ENCODE data around the gene LRRC27.

The LRRC27 gene

GRCh38 chr10:132339276-132339675 is 7.3 kb downstream of the LRRC27 start:
- no peak for DNase-seq

DNA sequence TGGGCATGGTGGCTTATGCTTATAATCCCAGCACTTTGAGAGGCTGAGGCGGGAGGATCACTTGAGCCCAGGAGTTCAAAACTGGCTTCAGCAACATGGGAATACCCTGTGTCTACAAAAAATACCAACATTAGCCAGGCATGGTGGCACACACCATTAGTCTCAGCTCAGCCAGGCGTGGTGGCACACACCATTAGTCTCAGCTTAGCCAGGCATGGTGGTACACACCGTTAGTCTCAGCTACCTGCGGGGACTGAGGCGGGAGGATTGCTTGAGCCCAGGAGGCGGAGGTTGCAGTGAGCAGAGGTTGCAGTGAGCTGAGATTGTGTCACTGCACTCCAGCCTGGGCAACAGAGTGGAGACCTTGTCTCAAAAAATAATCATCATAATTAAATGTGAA is 9.0 kb downstream of the LRRC27 start:
- no peak for DNase-seq

- DNase-seq: no peak
Measured at GRCh38 chr10:132341781-132342180, 9.8 kb downstream of the LRRC27 start.

GRCh38 chr10:132342553-132342952 is 10.6 kb downstream of the LRRC27 start:
- DNase-seq: no peak

DNA sequence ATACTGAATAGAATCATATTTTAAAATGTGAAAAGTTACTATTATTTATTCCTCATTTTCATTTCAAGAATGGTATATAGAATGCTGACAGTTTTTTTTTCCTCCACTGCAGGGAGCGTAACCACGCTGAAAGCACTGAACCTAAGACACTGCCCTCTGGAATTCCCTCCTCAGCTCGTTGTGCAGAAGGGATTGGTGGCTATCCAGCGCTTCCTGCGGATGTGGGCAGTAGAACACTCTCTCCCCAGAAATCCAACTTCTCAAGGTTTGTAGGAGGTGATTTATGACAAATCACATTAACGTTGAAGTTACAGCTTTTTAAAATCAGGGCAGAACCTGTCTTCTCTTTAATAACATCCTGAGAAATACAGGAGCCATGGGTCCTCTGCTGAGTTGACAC is 12.4 kb downstream of the LRRC27 start:
- no peak for DNase-seq

DNA sequence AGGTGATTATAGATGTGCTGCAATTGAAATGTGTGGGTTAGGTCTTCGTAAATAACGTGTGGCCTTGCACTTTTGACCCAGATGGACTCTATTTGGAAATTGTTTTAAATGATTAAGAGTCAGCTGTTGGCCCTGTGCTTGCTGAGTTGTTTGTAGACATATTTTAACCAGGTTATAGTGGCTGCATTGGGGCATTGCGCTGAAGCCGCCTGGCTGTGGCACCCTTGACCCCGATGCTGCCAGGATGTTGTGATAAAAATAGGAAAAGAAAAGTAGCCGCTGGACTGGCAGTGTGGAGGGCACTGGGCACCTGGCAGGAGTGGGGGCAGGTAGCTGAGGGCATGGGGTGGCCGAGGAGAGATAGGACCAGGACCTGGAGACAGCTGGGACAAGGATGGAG is 13.4 kb downstream of the LRRC27 start:
- DNase-seq: no peak

GRCh38 chr10:132346806-132347205 is 14.8 kb downstream of the LRRC27 start:
- no peak for DNase-seq

GRCh38 chr10:132347211-132347930 is 15.4 kb downstream of the LRRC27 start:
- no peak for DNase-seq

GRCh38 chr10:132347931-132348267 is 15.9 kb downstream of the LRRC27 start:
- no peak for DNase-seq

DNA sequence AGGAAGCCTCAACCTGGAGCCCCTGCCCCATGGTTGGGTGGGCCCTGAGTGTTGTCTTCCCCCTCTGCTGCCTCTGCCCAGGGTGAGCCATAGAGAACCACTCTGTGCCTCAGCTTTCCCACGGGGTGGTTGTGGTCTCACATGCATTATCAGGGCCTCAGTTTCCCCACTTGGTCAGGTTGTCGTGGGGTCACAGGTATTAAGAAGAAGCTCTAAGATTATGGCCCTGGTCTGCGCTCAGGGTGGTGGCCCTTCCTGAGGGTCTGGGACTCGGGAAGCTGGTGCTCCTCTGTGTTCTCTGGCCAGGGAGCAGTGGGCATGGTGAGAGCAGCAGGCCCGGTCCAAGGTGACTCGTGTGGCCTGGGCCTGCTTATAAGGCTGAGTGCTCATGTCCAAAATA is 17.8 kb downstream of the LRRC27 start:
- no peak for DNase-seq

DNA sequence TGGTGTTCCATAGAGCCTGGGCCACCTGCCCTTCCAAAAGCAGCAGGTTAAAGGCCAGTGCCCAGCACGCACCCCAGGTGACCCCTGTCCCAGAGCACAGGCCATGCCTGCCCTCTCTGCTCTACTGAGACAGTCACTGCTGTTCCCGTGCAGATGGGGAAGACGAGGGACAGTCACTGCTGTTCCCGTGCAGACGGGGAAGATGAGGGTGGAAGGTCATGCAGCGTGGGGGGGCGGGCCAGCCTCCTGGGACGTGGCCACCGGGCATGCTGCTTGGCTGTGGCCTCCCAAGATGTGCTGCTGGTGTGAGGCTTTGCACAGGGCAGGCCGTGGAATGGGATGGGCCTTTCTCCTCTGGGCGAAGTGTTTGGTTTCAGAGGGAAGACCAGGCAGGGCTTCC is 18.4 kb downstream of the LRRC27 start:
- DNase-seq: no peak

DNA sequence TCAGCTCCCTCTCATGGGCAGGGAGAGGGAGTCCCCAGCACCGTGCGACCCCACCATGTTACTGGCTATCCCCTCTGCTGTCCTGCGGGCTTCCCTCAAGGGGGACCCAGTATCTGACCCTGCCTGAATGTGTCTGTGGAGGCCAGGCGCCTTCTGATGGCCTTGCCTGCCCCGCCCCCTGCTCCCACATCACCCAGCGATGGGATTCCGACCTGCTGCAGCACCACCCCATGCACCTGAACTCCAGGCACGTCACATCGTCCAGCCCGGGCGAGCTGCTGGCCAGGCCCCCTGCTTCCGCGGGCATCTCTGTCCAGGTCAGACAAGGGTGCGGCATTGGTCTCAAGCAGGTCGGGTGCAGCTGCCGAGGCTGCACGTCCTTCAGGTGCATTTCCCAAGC is 19.0 kb downstream of the LRRC27 start:
- DNase-seq: no peak

- no peak for DNase-seq
Measured at GRCh38 chr10:132351611-132352010, 19.6 kb downstream of the LRRC27 start.

DNA sequence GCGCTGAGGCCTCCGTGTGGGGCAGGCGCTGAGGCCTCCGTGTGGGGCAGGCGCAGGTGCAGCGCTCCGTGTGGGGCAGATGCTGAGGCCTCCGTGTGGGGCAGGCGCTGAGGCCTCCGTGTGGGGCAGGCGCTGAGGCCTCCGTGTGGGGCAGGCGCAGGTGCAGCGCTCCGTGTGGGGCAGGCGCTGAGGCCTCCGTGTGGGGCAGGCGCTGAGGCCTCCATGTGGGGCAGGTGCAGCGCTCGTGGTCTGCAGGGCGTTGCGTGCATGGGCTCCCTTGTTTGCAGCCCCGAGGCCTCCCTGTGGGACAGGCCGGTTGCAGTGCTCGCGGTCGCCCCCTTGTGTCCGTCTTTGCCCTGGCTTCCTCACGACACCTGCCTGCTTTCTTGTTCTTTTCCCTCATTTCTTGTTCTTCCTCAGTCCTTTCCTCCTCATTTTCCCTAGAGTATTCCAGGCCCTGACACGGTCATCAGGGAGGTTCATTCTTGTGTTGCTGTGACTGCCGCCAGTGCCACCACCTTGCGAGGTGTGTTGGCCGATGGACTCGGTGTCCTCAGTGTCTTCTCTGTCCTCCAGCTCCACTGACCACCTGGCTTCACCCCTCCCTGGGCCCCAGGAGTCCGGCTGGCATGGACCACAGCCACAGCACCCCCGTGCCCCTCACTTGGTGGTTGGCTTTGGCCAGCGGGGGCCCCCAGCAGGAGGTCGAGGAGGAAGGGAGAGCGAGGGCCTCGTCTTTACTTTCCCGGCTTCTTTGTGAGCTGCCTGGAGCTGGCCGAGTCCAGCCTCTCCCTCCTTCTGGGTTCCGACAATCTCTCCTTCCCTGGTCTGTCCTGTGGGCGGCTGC is 20.7 kb downstream of the LRRC27 start:
- DNase-seq: peak; percentile 34

DNA sequence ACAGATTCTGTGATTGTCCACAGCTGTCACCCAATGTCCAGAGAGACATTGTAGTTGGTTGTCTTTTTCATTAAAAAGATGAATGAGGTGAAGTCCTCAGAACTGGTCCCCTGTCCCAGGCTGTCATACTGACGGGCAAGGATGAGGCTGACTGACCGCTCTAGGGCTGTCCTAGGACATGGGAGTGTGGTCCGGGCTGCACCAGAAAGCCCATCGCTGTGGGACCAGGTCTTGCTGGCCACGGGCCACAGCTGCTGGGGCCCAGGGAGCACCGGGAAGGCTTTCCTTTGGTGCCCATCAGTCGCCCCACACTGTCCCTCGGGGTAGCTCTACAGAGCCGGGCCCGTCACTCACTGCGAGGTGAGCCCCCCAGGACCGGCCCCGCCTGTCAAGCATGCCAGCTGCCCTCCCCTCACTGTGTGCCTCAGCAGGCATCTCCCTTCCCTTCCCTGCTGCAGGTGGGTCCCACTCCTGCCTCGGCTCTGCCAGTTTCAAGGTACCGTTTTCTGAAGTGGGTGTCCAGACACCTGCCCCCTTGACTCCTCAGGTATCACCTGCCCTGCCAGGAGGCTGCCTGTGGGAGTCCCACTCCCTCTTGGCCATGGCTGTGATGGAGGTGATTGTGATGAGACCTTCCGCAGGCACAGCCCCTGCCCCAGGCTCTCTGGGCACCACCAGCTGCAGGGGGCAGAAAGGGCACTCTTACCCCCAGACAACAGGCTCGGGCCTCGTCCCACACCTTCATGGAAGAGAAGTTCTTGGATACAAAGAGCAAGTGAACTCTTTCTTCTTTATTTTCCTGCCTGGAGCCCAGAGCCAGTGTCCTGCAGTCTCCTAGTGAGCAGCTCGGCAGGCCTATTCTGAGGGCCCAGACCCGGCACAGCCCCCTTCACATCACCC is 21.7 kb downstream of the LRRC27 start:
- DNase-seq: no peak

DNA sequence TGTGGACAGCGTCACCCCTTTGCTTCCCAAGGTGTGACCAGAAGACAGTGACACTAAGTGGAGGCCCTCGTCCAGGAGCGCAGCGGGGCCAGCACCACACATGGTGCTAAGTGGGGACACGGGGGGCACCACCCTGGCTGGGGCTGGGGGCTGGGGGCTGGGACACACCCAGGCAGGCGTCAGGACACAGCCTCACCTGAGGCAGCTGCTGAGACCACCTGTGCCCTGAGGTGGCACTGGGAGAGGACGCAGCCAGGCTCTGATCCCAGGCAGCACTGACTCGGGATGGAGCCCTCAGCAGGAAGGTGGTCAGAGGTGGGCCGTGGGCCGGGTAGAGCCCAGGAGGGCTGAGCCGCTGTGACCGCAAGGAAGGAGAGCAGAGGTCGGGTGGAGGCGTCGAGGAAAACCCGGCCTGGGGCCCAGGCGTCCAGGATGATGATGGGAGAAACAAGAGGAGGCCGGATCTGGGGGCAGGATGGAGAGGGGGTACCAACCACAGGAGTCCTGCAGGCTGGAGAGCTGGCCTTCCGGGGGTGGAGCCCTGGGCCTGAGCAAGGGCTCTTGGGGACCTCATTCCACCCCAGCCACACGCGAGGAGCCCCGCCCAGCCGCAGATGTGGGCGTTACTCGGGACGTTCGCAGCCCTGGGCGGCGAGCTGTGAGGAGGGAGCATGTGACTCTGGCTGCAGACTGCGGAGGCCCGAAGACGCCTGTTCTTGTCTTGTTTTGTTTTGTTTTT is 22.5 kb downstream of the LRRC27 start:
- no peak for DNase-seq

DNA sequence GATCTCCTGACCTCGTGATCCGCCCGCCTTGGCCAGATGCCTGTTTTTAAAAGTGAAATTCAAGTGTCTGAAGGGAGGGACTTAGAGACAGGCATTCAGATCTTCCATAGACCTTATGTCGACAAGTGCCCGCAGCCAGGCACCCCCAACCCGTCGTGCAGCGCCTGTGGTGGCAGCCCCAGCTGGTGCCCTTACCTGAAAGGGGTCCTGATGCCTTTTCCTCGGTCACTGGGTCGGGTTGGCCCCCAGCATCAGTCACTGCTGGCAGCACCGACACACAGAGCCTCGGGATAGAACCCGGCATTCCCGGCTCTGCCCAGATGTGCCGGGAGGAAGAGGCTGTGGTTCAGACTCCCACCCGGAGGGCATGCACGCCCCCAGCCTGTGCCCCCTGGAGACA is 23.3 kb downstream of the LRRC27 start:
- no peak for DNase-seq

DNA sequence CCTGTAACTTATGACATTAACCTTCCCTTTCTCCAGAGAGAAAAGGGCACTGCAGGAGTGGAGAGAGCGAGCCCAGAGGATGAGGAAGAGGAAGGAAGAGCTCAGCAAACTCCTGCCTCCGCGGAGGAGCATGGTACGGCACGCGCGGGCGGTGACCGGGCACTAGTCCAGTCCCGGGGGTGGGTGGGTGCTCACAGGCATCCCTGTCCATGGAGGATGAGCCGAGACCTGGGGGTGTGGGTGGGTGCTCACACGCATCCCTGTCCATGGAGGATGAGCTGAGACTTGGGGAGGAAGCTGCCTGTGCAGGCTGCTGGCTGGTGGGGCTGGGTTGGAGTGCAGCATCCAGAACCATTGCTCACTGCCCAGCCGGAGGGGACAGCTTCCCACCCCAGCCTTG is 23.8 kb downstream of the LRRC27 start:
- DNase-seq: no peak

DNA sequence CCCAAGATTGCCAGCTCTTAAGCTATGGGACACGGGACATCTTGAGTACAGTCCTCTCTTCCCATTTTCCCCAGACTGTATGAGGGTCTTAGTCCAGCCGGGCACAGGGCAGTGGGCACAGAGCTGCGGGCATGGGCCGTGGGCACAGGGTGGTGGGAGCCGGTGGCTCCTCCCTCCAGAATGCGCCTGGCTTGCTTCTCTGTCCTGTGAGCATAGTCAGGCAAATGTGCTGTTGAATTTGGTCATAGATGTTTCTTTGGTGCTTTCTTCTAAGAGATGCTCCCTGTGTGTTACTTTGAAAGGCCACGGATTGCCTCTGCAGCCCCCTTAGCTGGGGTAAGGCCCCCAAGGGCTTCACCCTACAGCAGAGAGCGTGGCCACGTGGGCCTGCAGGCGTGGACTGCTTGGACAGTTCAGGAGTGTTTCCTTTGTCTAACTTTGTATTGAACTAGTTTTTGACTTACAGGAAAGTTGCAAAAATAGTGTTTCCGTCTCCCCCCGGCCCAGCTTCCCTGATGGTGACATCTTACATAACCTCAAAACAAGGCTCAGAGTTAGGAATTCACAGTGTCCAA is 24.7 kb downstream of the LRRC27 start:
- DNase-seq: no peak

DNA sequence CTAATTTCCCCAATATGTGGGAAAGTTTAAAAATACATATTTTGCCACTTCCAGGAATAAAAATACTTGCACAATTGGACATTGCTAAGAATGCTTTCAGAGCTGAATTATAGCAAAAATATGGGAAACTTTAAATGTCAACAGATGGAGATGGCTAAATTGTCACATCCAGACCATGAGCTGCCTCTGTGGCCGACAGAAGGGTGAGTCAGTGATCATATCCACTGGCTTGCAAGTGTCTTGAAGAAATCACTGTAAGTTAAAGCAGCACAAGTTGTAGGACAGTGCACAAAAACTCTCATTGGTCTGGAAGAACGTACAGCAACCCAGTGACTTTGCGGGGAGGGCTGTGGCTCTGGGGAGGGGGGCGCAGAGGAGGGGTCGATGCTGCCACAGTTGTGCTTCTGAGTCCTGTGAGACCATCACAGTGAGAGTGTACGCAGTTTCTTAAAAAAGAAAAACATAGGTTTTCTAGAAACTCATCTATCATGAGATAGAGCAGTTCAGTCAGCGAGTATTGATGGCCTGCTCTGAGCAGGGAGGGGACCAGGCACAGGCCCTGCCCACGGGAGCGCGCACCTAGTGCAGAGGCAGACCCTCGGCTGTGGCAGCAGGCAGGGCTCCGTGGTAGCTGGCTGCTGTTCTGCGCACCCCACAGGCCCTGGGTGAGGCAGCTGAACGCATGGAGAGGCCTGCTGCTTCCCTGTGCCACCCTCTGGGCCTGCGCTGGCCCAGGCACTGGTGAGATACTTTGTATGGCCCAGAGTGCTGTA is 25.5 kb downstream of the LRRC27 start:
- DNase-seq: no peak

- no peak for DNase-seq
Measured at GRCh38 chr10:132359305-132360040, 27.5 kb downstream of the LRRC27 start.

Data from fibroblast of skin of right biceps (primary cell).